ENCODE results near the gene GADL1. TPM values are rescaled to one million over a fixed set of nuclear protein-coding genes. Genes with fewer than 3 reads are reported as not detected.

The GADL1 gene
- total RNA-seq, 1 experiment from 2014 or later = not detected

DNA sequence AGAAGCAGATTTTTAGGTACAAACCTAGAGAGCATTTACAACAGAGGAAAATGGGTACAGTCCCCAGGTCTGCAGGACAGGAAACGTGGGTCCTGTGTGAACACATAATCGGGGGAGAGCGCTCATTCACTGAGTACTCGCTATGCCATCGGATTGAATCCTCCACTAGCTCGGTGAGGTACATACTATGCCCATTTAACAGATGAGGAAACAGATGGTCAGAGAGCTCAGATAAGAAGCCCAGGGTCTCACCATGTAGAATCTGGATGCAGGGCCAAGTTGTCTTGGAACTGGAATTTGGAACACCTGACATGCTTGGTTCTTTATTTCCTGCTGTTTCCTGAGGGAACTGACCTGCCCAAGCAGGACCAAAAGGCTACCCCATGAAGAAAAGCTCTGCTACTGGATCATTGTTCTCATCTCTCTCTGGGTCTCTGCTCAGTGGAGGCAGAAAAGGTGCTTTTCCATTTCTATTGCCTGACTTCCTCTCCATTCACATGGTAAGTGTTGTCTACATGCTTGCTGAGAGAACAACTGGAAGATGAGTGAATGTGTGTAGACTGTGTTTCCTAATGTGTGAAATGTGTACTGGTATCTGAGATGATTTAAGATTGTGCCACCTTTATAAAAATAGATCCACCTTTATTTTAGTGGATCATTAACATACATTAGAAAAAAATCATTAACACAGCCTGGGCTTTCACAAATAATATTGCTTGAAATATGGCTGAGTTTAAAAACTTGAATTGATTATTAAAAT lies 199.0 kb downstream of the GADL1 start:
- DNase-seq (ENCODE audit: low read depth) = no peak

DNA sequence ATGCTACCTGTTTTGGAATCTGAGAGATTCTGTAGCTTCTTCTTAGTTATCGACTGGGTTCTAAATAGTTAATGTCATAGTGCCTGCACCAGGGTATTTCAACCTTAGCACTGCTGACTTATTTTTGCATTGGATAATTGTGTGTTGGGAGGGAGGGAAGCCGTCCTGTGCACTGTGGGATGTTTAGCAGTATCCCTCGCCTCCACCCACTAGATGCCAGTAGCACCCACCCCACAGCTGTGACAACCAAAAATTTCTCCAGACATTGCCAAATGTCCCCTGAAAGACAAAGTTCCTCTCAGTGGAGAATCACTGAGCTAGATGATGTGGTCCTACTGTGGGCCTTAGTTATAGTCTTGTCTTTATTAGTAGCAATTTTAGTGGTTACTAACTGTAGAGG lies 199.8 kb downstream of the GADL1 start:
- no peak for DNase-seq (ENCODE audit: low read depth)

DNA sequence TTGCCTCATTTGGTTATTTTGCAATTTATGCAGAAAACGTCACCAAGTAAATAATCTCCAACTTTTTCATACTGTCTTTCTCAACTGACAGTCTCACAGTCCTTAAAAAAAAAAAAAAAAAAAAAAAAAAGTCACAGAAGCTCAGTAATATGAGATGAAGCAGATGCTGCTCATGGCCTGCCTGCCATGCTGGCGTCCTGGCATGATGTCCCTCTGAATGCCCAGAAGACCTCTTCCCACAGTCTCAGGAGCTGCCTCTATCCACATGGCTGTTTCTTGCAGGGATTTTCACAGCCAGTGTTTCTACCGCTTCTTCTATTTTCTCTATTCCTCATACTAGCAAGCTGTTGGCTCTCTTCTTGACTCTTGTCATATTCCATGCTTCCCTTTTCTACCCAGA lies 200.3 kb downstream of the GADL1 start:
- DNase-seq (ENCODE audit: low read depth) = no peak

DNA sequence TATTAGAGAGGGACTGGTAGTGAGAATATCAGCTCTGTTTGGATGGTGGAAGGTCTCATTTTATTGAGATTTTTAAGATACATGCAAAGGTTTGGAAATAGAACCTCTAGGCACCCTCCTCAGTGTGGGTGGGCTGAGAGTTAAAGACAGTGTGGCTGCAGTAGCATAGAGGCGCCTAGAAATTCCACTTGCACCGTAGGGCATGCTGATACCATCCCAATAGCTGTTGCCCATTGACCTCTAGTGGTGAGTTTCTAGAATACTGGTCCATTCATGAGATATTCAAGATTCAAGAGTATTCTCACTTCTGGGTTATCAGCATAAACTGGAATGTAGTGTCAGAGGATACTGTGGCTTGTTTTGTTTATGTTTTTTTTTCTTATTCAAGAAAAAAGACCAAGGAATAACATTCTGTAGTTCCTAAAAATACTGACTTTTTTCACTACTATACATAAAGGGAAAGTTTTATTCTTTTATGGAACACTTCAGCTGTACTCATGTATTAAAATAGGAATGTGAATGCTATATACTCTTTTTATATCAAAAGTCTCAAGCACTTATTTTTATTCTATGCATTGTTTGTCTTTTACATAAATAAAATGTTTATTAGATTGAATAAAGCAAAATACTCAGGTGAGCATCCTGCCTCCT lies 200.9 kb downstream of the GADL1 start:
- DNase-seq (ENCODE audit: low read depth) = peak; percentile 80

DNA sequence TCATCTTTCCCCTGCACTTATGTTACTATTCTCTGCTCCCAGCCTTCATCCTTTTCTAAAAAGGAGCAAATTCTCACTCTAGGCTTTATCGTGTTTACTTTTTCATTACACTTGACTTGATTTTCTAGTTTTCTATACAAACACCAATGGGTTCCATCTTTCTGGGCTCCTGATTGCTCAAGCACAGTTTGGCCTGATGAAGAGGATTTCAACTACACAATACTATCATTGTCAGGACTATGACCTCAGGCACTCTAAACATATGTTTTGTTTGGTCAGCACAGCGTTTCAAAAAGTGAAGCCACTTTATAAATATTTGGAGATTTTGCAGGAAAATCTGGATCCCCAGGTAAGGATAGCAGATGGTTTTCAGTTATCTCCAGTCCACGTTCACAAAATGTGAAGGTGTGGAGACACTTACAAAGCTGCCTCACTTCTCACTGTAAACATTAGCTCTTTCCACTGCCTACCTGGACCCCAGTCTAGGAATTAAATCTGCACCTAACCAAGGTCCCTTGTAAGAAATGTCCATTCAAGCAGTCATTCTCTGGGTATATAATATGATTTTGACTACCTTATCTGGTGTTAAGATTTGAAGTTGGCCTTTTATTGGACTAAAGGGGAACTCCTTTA lies 201.8 kb downstream of the GADL1 start:
- no peak for DNase-seq (ENCODE audit: low read depth)

DNA sequence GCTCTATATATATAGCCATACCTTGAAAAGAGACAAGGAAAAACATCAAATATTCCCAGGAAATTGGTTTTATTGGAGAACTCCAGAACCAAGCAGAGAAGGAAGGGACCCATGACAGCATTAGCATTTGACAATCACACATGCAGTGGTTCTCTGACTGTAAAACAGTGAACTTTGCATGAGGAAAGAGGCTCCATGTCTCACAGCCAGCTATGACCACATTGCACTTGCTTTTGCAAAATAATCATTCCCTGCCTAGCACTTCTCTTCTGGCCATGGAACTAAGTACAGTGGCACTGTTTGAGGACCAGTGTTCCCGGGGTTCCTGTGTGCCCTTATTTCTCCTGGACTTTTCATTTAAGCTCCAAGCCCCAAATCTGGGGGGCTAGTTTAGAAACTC lies 202.5 kb downstream of the GADL1 start:
- no peak for DNase-seq (ENCODE audit: low read depth)

DNA sequence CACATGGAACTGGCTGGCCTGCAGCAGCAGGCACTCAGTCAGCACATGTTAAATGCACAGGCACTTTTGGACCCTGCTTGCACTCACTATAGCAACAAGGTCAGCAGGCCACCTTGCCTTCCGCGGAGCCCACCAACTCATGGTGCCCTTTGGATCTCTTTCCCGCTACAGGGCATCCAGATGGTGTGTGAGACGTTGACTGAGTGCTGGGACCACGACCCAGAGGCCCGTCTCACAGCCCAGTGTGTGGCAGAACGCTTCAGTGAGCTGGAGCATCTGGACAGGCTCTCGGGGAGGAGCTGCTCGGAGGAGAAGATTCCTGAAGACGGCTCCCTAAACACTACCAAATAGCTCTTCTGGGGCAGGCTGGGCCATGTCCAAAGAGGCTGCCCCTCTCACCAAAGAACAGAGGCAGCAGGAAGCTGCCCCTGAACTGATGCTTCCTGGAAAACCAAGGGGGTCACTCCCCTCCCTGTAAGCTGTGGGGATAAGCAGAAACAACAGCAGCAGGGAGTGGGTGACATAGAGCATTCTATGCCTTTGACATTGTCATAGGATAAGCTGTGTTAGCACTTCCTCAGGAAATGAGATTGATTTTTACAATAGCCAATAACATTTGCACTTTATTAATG lies 203.1 kb downstream of the GADL1 start:
- no peak for DNase-seq (ENCODE audit: low read depth)

DNA sequence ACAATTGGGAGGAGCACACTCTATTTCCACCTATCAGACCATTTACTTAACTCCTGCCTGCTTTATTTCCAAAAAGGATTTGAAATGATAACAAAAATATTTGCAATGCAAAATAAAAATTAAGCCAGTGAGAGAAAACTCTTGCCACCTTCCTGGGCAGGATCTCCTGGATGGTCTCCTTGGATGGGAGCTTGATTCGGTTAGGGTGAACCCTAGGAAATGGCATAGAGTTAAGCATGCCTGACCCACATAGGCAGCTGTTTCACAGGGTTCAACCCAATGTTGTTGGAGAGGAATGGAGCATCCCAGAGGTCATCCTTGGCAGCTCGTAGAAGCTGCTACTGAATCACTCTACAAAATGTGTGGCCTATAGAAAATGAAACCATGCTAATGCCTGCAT lies 204.3 kb downstream of the GADL1 start:
- DNase-seq (ENCODE audit: low read depth) = no peak

DNA sequence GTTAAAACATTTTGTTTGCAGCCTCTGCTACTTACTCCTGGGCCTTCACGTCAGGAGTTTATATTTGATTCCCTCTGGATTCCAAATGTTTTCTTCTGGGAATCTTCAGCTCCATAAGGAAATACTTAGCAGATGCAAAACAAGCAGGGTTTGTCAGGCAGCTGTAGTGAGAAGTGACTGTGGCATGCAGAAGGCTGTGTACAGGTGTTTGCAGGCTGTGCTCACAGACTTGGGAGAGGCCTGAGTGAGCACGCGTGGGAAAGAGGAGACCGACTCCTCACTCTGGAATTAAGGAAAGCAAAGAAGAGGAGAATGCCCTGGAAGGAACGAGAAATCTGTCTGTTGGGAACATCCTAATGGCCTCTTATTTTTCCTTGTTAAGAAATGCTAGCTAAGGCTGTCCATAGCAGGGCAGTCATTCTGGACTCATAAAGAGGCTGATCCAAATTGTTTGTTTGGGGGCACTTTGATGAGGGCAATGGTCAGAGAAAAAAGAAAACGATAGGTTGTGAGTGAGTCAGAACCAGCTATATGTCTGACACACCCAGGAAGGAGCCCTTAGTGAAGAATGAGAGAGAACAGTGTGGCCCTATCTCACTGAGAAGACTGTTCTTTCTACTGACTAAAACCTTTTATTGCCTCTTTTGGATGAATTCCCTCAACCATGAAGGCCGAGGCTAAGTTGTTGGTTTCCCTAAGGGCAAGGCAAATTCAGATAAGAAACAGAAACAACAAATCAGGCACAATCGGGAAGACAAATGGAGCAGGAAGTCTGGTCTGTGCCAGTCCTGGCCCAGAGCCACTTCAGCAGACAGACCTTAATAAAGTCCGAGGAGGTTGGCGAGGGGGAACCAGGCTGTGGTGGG lies 205.5 kb downstream of the GADL1 start:
- peak; percentile 98 for DNase-seq (ENCODE audit: low read depth)

DNA sequence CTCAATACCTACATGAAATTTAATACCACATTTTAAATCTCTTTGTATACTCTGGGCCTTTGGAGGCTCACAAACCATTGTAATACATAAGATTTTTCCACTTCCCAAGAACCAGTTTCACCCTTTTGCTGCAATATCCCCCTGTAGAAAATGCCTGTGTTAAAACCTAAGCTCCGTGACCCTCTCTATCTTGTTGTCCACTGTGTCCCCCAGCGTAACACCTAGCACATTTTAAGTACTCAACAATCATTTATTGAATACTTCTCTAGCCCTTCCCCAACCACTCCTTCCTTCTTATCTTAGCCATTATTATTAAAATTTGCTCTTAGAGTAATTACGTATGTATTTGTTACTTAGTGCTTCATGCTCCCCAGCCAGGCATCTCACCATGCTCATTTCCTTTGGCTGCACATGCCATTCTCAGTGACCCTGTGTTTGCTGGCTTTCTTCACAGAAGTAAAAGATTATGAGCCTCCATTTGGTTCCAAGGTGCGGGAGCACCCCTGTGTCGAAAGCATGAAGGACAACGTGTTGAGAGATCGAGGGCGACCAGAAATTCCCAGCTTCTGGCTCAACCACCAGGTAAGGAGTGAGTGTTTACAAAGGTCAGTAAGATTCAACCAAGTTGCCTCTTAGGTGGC lies 206.4 kb downstream of the GADL1 start:
- DNase-seq (ENCODE audit: low read depth) = no peak

DNA sequence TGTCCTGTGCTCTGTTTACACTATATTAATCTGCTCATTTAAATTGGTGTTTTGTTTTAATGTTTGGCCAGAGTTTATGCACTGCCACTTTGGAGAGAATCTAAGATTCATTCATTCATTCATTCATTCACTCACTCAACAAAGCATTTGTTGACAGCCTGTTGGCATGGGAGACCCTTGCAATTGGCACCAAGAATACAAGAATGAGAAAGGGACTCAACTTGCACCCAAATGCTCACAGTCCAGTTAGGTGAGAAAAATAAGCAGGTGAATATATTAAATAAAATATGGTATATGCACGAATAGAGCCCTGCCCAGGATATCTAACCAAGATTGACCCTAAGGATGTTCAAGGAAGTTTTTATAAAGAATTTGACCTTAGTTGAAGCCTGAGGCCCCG lies 207.7 kb downstream of the GADL1 start:
- DNase-seq (ENCODE audit: low read depth) = no peak

DNA sequence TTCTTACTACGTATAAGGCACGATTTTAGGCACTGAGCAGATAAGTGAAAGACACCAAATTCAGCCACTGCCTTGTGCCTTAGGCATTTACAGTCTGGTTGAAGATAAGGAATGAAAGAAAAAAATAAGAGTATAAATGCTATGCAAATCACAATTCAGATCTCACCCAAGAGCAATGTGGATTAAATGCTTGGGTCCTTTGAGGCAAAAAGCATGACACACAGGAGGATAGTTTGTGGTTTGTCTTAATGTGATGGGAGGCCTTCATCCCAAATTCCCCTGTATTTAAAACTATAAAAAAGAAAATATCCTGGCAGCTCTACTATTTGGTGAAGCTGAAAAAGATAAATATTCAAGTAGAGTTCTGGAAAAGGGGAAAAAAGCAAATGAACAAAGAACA lies 208.3 kb downstream of the GADL1 start:
- DNase-seq (ENCODE audit: low read depth) = peak; percentile 69

DNA sequence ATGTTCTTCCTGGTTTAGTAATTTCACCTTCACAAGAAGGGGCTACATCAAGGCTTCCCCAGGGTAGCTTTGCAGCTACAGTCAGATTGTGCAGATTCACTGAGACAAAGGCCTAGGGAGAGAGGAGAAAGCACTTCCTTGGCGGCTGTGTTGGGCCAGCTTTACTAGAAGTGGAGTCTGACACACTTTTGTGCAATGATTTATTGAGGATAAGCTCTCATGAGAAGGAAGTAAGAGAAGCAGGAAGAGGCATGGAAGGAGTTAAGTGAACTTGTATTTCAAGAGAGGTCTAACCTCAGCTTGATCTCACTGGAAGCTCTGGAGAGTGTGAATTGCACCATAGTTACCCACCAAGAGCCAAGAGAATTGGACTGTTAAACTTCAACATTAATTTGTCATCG lies 209.2 kb downstream of the GADL1 start:
- no peak for DNase-seq (ENCODE audit: low read depth)

DNA sequence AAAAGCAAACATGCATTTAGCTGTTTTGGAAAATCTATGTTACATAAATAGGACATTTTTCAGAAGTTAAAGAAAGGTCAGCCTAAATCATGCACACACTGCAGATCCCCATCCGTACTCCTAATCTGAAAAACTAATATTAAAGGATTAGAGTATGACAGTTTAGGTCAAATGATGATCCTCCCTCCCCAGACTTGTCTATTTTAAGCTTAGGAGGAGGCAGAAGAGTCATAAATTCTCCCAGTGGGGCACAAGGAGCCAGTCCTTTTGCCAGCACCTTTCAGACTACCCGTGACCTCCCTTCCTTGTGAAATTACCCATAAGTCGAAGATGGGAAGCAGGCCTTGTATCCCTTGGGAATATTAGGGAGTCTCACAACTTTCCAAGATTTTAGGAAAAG lies 210.1 kb downstream of the GADL1 start:
- DNase-seq (ENCODE audit: low read depth) = no peak

DNA sequence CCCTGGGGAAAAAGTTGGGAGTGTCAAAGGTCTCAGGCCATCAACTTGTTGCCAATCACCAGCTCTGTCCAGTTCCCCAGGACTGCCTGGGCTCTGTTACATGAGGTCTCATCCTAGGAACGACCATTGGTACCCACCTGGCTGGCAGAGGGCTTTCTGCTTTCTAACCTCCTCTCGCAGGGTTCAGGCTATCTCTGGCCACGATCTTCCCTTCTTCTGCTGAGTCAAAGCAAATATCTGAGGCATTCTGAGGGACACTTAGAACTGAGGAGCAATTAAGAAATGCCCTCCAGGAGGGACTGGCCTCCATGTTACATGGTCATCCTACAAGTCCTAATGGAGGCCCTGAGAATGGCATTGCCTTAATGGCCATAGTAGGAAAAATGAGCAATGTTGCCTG lies 210.7 kb downstream of the GADL1 start:
- peak; percentile 58 for DNase-seq (ENCODE audit: low read depth)

DNA sequence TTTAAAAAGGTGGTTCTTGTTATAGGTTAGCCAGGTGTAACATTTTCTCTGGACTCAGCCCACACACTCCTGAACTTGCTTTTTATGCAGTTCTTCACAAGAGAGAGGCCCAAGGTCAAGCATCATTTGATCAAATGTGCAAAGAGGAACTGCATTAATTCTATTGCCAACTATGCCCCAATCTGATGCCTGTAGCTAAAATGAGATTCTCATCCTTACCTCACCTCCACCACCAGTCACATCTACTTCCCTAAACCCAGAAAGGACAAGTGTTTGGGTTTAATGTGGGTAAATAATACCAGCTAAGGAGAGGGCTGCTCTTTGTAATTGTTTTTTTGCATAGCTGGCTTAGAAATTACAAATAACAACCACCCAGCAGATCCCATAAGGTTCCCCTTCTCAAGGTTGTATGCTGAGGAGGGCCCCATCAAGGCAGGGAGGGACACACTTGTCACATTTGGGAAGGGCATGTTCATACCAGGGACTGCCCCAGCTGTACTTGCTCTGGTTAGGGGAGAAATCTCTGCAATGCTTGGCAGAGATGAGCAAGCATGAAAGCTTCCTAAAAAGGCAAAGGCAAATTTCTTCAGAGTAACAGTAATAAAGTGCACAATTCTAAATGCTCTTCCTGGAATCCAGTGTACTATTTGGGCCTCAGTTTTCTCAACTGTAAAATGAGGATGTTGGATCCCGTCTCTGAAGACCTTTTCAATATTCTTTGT lies 211.9 kb downstream of the GADL1 start:
- no peak for DNase-seq (ENCODE audit: low read depth)

DNA sequence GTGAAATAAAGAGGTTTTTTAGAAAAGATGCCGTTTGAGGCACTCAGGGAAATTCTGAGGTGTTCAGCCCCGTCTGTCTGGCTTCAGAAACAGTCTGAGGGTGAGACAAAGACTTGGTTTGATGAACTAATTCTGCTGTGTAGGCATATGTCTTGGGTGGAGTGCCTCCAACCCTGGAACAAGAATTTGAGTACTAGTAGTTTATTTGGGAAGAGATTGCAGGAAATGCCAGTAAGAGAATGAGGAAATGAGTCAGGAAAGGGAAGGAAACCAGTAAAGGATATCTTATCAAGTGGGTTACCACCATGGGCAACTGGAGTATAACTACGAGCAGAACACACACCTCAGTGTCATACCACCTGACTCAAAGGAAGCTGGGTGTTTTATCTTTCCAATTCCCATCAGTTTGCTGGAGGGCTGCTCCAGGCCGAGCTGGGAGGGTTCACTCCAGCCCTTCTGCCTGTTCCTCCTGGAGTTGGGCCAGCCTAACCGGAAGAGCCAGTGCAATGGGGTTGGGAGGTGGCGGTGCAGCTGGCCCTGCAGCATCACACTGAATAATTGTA lies 212.7 kb downstream of the GADL1 start:
- DNase-seq (ENCODE audit: low read depth) = peak; percentile 85

DNA sequence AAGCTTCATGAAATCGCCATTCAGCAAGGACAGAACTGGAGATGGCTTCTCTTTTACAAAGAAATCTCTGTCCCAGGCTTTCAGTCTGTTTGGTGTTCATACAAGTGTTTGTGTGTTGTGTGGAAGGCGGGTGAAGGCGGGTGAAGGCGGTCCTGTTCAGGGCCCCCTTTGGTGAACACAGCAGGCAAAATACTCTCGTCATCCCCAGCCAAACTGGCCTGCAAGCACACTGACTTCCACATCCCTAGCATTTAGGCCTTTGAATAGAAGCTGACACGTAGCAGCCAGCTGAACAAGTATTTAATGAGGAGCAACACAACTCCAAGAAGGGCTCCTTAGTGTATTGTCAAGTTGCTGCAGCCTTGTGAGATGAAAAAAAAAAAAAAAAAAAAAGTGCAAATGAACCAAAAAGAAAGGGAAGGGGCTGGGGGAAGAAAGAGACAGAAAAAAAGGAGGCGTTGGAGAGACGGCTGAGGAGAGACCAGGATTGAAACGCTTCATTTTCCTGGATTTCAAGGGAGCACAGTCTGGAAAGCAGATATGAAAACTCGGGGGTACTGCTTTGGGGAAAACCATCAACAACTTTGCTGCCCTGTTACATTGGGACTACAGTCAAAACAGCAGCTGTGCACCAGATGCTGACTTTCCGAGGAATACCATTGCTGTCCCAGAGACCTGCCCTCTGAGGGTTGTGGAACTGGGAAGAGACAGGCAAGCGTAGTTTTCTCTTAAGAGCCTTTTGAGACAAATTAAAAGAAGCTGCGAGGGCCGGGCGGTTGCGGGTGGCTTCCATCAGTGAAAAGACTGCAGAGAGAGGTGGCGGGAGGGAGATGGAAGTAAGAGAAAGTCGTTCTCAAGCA lies 213.4 kb downstream of the GADL1 start:
- peak; percentile 92 for DNase-seq (ENCODE audit: low read depth)

DNA sequence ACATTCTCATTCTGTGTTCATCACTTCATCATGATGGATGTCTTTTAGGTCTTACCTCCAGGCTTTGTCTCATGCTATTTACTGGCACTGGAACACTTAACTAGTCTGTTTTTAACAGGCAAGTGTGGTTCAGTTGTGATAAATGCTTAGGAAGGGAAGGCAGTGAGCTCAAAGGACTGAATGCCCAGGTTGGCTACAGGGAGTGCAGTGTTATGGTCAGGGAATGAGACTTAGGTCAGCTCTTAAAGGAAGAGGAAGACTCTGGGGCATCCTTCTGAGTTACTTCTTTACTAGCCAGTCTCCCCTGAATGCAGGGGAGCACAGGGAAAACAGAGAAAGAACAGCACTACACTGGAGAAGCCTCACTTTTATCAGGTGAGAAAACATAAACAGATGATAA lies 215.4 kb downstream of the GADL1 start:
- DNase-seq (ENCODE audit: low read depth) = no peak

Measured in RPMI7951 (cell line).